OCI-LY7 (cell line): ENCODE measurements around the gene GTF3C1. TPM values are rescaled to one million over a fixed set of nuclear protein-coding genes. Genes with fewer than 3 reads are reported as not detected.
"Not testable (repeated sequence)": the region's sequence is repeated elsewhere in the genome, so short reads cannot be mapped to it uniquely, and the experiment has no call there.

Source experiments
- BruUV-seq: library from RNA; stranded (reverse); fragments of 400-500 nt; replicated peaks from 2 replicates; lab custom pipeline; 2021; lab: Mats Ljungman, UMichigan
- CTCF ChIA-PET: fragments of 300-600 bp; sonication (Branson Sonifier 250); formaldehyde crosslinking; loops from one replicate; lab custom pipeline; 2022; ENCODE audit warnings: antibody characterized with exemption; ENCODE audit not compliant: unreplicated experiment; lab: Charles Lee
- POLR2A ChIA-PET: fragments of 300-600 bp; sonication (Branson Sonifier 250); formaldehyde crosslinking; loops from one replicate; lab custom pipeline; 2022; ENCODE audit warnings: antibody characterized with exemption; lab: Charles Lee
- DNase-seq: peaks from one replicate; pipeline ENCODE4 v3.0.0-alpha.2; 2015; ENCODE audit warnings: low spot score
- H2AFZ ChIP-seq: fragments of 200-600 bp; sonication (generic), shearing (Covaris generic); 2 replicates; pipeline ENCODE4 v1.6.1; 2014; ENCODE audit warnings: mild to moderate bottlenecking, antibody characterized with exemption, low read length, moderate library complexity
- H3K27ac ChIP-seq: fragments of 200-600 bp; sonication (generic); 2 replicates; pipeline ENCODE4 v1.5.1; 2014; ENCODE audit warnings: mixed run types, low read depth, mild to moderate bottlenecking, moderate library complexity, low read length, inconsistent platforms; ENCODE audit not compliant: poor library complexity, severe bottlenecking
- H3K36me3 ChIP-seq: fragments of 200-600 bp; sonication (generic); 2 replicates; pipeline ENCODE4 v1.6.1; 2014; ENCODE audit warnings: mild to moderate bottlenecking, antibody characterized with exemption, low read length, moderate library complexity, mixed read lengths; ENCODE audit not compliant: insufficient read depth
- H3K4me1 ChIP-seq: fragments of 200-600 bp; sonication (generic); 2 replicates; pipeline ENCODE4 v1.5.1; 2014; ENCODE audit warnings: mild to moderate bottlenecking, low read length; ENCODE audit not compliant: insufficient read depth, poor library complexity, severe bottlenecking
- H3K4me2 ChIP-seq: fragments of 200-600 bp; sonication (generic); 2 replicates; pipeline ENCODE4 v1.6.1; 2014; ENCODE audit warnings: mild to moderate bottlenecking, low read length
- H3K4me3 ChIP-seq: fragments of 200-600 bp; sonication (generic); 2 replicates; pipeline ENCODE4 v1.5.1; 2014; ENCODE audit warnings: mild to moderate bottlenecking, low read depth, low read length; ENCODE audit not compliant: poor library complexity, severe bottlenecking
- H3K79me2 ChIP-seq: fragments of 200-600 bp; sonication (generic); 2 replicates; pipeline ENCODE4 v1.6.1; 2016; ENCODE audit warnings: low read depth, mild to moderate bottlenecking, low read length, moderate library complexity, mixed read lengths; ENCODE audit not compliant: insufficient read depth
- H3K9me2 ChIP-seq: fragments of 200-600 bp; sonication (generic); 2 replicates; pipeline ENCODE4 v1.6.1; 2016; ENCODE audit warnings: mild to moderate bottlenecking, low read length, mixed read lengths; ENCODE audit not compliant: insufficient read depth
- H3K9me3 ChIP-seq: fragments of 200-600 bp; sonication (generic); 2 replicates; pipeline ENCODE4 v1.6.1; 2014; ENCODE audit warnings: mild to moderate bottlenecking, mixed run types, low read length, mixed read lengths
- H4K20me1 ChIP-seq: fragments of 200-600 bp; sonication (generic); 2 replicates; pipeline ENCODE4 v1.6.1; 2014; ENCODE audit warnings: mild to moderate bottlenecking, antibody characterized with exemption, low read length, moderate library complexity, mixed read lengths; ENCODE audit not compliant: insufficient read depth
- EZH2phosphoT487 ChIP-seq: fragments of 200-600 bp; sonication (generic); IDR thresholded peaks from 2 replicates; pipeline ENCODE4 v1.6.1; 2018; ENCODE audit warnings: low read depth, borderline replicate concordance, mild to moderate bottlenecking, mixed run types, antibody characterized with exemption, low read length, moderate library complexity, mixed read lengths
- intact Hi-C: fragments of 100-400 bp; cut with micrococcal nuclease; formaldehyde crosslinking; loops from one replicate; pipeline ENCODE4 v1.10.0; 2022; ENCODE audit not compliant: unreplicated experiment
- total RNA-seq, 2 experiments: library from RNA; depleted of rRNA in 1 of 2; stranded (reverse); fragments of >200 nt in 1 of 2; shearing (Covaris generic) in 1 of 2; gene quantifications; 2 replicates each; pipeline ENCODE4 v1.2.3, GENCODE V29; 2014 to 2022
- TF ChIP-seq, protein P1 (sequence below): fragments of 200-600 bp; sonication (generic); conservative IDR thresholded peaks from 2 replicates; pipeline ENCODE4 v1.5.1; 2014; ENCODE audit warnings: mild to moderate bottlenecking, antibody characterized with exemption, low read length, moderate library complexity, mixed read lengths

Gene GTF3C1
- total RNA-seq, 2 experiments from 2014 or later, result 48.3 to 57.1 TPM

- Histone ChIP-seq H3K9me3 (no peaks in the 10 kb centered on the region), H3K4me2 (no peak overlapping the region), H4K20me1 (no peaks in the 10 kb centered on the region), H3K36me3 (peaks cover 69% of the 10 kb centered on the region), H3K4me1 (peaks cover 12% of the 10 kb centered on the region), H3K27ac (no peak overlapping the region), H2AFZ (no peak overlapping the region), H3K79me2 (no peaks in the 10 kb centered on the region), H3K9me2 (no peaks in the 10 kb centered on the region), H3K4me3 (no peak overlapping the region)
- BruUV-seq, result no TSS peak
- ChIA-PET POLR2A (no interaction called here), CTCF (interaction anchor here (0.7 kb wide), 1 partner anchor 32 kb away, joined by 3 read pairs; no protein-coding TSS in a partner anchor)
- no peak for TF ChIP-seq EZH2phosphoT487
- TF ChIP-seq, protein P1, sequence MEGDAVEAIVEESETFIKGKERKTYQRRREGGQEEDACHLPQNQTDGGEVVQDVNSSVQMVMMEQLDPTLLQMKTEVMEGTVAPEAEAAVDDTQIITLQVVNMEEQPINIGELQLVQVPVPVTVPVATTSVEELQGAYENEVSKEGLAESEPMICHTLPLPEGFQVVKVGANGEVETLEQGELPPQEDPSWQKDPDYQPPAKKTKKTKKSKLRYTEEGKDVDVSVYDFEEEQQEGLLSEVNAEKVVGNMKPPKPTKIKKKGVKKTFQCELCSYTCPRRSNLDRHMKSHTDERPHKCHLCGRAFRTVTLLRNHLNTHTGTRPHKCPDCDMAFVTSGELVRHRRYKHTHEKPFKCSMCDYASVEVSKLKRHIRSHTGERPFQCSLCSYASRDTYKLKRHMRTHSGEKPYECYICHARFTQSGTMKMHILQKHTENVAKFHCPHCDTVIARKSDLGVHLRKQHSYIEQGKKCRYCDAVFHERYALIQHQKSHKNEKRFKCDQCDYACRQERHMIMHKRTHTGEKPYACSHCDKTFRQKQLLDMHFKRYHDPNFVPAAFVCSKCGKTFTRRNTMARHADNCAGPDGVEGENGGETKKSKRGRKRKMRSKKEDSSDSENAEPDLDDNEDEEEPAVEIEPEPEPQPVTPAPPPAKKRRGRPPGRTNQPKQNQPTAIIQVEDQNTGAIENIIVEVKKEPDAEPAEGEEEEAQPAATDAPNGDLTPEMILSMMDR, result no peak
- intact Hi-C loops, result no loop called here
- no peak for DNase-seq
These were observed 112.6 kb downstream of the GTF3C1 start for GRCh38 chr16:27436921-27437650.

GRCh38 chr16:27436065-27436464, 113.6 kb downstream of the GTF3C1 start:
- Histone ChIP-seq H3K27ac (no peak overlapping the region), H3K4me1 (peaks cover 19% of the 10 kb centered on the region), H3K79me2 (no peaks in the 10 kb centered on the region), H3K4me3 (no peak overlapping the region), H3K36me3 (peaks cover 59% of the 10 kb centered on the region), H3K9me2 (no peaks in the 10 kb centered on the region), H3K4me2 (no peak overlapping the region), H4K20me1 (no peaks in the 10 kb centered on the region), H3K9me3 (no peaks in the 10 kb centered on the region), H2AFZ (no peak overlapping the region)
- intact Hi-C loops, result no loop called here
- CTCF ChIA-PET, result no interaction called here
- DNase-seq, result no peak
- POLR2A ChIA-PET, result no interaction called here
- no TSS peak for BruUV-seq
- TF ChIP-seq, protein P1, result no peak
- TF ChIP-seq EZH2phosphoT487, result no peak

- H3K9me2 ChIP-seq, H3K27ac ChIP-seq, H2AFZ ChIP-seq, H3K4me3 ChIP-seq, intact Hi-C loops, BruUV-seq, H3K4me2 ChIP-seq, H4K20me1 ChIP-seq, H3K79me2 ChIP-seq, H3K9me3 ChIP-seq, CTCF ChIA-PET, DNase-seq: not testable (repeated sequence)
- Histone ChIP-seq H3K4me1 (peaks cover 28% of the 10 kb centered on the region), H3K36me3 (peaks cover 57% of the 10 kb centered on the region)
- POLR2A ChIA-PET, result interaction anchor here (1.2 kb wide), 1 partner anchor 14 kb away, joined by 3 read pairs; no protein-coding TSS in a partner anchor
These were observed 114.6 kb downstream of the GTF3C1 start for GRCh38 chr16:27435146-27435545.
